ES-I3 (cell line): ENCODE results near the gene HIF1A.
"Not testable (repeated sequence)": the region's sequence is repeated elsewhere in the genome, so short reads cannot be mapped to it uniquely, and the experiment has no call there.

Experiments
- H3K36me3 ChIP-seq: 2 replicates; pipeline ENCODE4 v1.6.1; 2013; ENCODE audit warnings: mild to moderate bottlenecking, low read length, control low read depth, moderate library complexity; ENCODE audit not compliant: insufficient read depth
- H3K4me1 ChIP-seq: 2 replicates; pipeline ENCODE4 v1.6.1; 2013; ENCODE audit warnings: mild to moderate bottlenecking, control low read depth, low read length; ENCODE audit not compliant: insufficient read depth
- H3K9ac ChIP-seq: 2 replicates; pipeline ENCODE4 v1.6.1; 2013; ENCODE audit warnings: low read depth, mild to moderate bottlenecking, low read length, moderate library complexity
- H3K9me3 ChIP-seq: 2 replicates; pipeline ENCODE4 v1.6.1; 2013; ENCODE audit warnings: mild to moderate bottlenecking, low read length, moderate library complexity; ENCODE audit not compliant: control insufficient read depth, insufficient read depth

The HIF1A gene

DNA sequence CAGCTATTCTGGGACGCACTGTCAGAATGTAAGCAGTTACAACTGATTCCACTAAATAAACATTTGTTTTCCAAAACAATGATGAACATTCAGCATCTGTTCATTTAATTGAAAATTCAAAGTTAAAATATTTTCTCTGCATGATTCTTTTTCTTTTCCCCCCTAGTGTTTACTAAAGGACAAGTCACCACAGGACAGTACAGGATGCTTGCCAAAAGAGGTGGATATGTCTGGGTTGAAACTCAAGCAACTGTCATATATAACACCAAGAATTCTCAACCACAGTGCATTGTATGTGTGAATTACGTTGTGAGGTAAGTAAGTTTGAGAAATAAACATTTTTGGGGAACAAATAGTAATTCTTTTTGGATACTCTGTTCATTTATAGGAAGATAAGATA, 38.7 kb downstream of the HIF1A start:
- Histone ChIP-seq H3K9ac (no peak overlapping the region), H3K9me3 (no peaks in the 10 kb centered on the region), H3K4me1 (no peaks in the 10 kb centered on the region), H3K36me3 (peaks cover 31% of the 10 kb centered on the region)

DNA sequence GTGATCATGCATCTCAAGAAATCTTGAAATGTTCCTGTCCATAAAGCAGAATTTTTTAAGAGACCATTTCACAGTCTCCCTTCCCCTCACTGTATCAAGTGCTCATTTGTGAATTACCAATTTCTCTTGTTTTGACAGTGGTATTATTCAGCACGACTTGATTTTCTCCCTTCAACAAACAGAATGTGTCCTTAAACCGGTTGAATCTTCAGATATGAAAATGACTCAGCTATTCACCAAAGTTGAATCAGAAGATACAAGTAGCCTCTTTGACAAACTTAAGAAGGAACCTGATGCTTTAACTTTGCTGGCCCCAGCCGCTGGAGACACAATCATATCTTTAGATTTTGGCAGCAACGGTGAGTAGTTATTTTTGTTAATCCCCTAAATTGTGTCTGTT, 41.4 kb downstream of the HIF1A start:
- no peaks in the 10 kb centered on the region for H3K9me3 ChIP-seq
- H3K9ac ChIP-seq = no peak overlapping the region
- peaks cover 32% of the 10 kb centered on the region for H3K36me3 ChIP-seq
- no peaks in the 10 kb centered on the region for H3K4me1 ChIP-seq

DNA sequence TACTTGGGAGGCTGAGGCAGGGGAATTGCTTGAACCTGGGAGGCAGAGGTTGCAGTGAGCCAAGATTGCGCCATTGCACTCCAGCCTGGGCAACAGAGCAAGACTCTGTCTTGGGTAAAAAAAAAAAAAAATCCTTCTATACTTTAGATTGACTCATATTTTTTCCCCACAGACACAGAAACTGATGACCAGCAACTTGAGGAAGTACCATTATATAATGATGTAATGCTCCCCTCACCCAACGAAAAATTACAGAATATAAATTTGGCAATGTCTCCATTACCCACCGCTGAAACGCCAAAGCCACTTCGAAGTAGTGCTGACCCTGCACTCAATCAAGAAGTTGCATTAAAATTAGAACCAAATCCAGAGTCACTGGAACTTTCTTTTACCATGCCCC, 42.6 kb downstream of the HIF1A start:
- H3K36me3 ChIP-seq = peaks cover 38% of the 10 kb centered on the region

DNA sequence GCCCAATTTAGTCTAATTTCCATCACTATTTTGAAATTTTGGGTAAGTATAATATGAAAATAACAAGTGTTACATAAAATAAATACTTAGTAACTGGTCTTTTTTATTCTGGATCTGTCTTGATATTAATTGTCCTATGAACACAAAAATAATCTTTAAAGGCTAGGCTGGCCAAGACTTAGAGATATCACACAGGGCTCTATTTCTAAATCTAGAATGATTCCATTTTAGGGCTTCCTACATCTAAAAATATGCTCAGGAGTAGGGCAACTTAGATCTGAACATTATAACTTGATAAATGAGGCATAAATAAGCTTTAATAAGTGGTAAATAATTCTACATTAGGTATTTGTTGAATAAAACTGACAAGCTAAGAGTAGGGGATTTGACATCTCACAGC, 43.8 kb downstream of the HIF1A start:
- Histone ChIP-seq H3K9ac (no peak overlapping the region), H3K36me3 (peaks cover 34% of the 10 kb centered on the region), H3K4me1 (no peaks in the 10 kb centered on the region), H3K9me3 (no peaks in the 10 kb centered on the region)

More for the DNA sequence above, 42.6 kb downstream of the HIF1A start:
- no peak overlapping the region for H3K9ac ChIP-seq
- no peaks in the 10 kb centered on the region for H3K9me3 ChIP-seq
- no peaks in the 10 kb centered on the region for H3K4me1 ChIP-seq

DNA sequence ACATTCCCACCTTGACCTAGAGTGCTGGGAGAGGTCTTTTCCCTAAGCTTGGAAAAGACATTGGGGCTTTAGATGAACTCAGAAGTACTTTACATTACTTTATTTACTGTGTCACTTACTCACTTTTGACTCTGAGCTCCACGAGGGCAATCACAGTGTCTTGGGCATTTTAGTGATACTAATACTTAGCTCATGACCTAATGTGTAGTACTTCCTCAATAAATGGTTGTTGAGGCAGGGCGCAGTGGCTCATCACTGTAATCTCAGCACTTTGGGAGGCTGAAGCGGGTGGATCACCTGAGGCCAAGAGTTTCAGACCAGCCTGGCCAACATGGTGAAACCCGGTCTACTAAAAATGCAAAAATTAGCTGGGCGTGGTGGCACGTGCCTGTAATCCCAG, 47.1 kb downstream of the HIF1A start:
- Histone ChIP-seq H3K9ac (no peak overlapping the region), H3K36me3 (peaks cover 31% of the 10 kb centered on the region), H3K9me3 (no peaks in the 10 kb centered on the region), H3K4me1 (no peaks in the 10 kb centered on the region)

DNA sequence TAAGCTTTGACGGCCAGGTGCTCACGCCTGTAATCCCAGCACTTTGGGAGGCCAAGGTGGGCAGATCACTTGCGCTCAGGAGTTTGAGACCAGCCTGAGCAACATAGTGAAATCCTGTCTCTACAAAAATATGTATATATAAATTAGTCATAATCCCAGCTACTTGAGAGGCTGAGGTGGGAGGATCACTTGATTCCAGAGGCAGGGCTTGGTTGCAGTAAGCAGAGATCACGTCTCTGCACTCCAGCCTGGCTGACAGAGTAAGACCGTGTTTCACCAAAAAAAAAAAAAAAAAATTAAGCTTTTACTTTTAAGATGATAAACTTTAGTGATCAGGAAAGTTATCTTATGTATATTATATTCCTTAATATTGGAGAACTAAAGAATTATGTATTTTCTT, 48.9 kb downstream of the HIF1A start:
- Histone ChIP-seq H3K4me1 (no peaks in the 10 kb centered on the region), H3K36me3 (peaks cover 19% of the 10 kb centered on the region), H3K9ac (no peak overlapping the region), H3K9me3 (no peaks in the 10 kb centered on the region)

DNA sequence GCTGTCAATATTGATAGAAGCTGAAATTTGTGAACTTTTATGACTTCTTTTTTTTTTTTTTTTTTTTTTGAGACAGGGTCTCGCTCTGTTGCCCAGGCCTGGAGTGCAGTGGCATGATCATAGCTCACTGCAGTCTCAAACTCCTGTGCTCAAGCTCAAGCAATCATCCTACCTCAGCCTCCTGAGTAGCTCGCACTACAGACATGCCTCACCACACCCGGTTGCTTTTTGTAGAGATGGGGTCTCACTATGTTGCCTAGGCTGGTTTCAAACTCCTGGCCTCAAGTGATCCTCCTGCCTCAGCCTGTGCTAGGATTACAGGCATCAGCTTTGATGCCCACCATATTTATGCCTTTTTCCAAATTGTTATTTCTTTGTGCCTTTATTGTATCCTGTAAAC, 51.0 kb downstream of the HIF1A start:
- H3K36me3 ChIP-seq = peaks cover 11% of the 10 kb centered on the region
- not testable (repeated sequence) for H3K9me3 ChIP-seq, H3K9ac ChIP-seq, H3K4me1 ChIP-seq

DNA sequence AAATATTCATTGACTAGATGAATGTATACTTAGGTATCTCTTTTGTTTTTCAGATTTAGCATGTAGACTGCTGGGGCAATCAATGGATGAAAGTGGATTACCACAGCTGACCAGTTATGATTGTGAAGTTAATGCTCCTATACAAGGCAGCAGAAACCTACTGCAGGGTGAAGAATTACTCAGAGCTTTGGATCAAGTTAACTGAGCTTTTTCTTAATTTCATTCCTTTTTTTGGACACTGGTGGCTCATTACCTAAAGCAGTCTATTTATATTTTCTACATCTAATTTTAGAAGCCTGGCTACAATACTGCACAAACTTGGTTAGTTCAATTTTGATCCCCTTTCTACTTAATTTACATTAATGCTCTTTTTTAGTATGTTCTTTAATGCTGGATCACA, 51.6 kb downstream of the HIF1A start:
- Histone ChIP-seq H3K4me1 (no peaks in the 10 kb centered on the region), H3K36me3 (peaks cover 11% of the 10 kb centered on the region), H3K9ac (no peak overlapping the region), H3K9me3 (no peaks in the 10 kb centered on the region)

DNA sequence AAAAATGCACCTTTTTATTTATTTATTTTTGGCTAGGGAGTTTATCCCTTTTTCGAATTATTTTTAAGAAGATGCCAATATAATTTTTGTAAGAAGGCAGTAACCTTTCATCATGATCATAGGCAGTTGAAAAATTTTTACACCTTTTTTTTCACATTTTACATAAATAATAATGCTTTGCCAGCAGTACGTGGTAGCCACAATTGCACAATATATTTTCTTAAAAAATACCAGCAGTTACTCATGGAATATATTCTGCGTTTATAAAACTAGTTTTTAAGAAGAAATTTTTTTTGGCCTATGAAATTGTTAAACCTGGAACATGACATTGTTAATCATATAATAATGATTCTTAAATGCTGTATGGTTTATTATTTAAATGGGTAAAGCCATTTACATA, 52.0 kb downstream of the HIF1A start:
- Histone ChIP-seq H3K9ac (no peak overlapping the region), H3K4me1 (no peaks in the 10 kb centered on the region), H3K9me3 (no peaks in the 10 kb centered on the region), H3K36me3 (peaks cover 7% of the 10 kb centered on the region)

DNA sequence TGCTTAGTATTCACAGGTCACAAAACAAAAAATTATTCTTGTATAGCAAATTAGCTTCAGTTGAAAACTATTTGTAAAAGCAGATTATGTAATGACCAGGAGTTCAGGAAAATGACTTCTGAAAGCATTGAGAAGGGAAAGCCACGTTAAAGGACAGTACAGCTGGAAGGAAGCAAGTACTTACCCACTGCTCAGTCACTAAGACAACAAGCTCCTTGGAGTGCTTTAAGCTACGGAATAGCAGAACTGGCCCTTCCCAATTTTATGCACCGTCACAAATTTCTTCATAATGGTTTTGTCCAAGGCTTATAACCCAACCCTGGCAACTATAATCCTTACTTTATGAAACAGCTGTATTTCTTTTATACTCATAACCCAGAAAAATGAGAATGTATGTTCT, 54.0 kb downstream of the HIF1A start:
- Histone ChIP-seq H3K36me3 (peaks cover 5% of the 10 kb centered on the region; the same call in 1 of the 2 replicates), H3K9ac (no peak overlapping the region), H3K4me1 (no peaks in the 10 kb centered on the region; the same call in 1 of the 2 replicates), H3K9me3 (no peaks in the 10 kb centered on the region)

DNA sequence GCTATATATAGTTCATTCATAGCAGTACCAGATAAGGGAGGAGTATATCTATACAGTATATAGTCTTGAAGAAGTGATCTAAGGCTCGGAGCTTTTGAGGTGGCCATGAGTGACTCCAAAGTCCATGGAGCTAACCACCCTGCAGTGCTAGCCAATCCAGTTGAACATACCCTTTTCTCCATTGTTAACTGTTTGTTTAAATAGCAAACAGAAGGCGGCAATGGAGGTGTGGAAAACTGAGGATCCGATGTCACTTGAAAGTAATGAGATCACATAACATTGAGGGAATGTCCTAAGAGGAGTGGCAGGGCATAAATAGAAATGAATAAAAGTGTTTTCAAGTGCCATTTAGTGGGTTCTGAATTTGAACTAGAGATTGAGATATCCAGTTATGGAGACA, 54.6 kb downstream of the HIF1A start:
- H3K9ac ChIP-seq = no peak overlapping the region
- H3K9me3 ChIP-seq = no peaks in the 10 kb centered on the region
- peaks cover under 1% of the 10 kb centered on the region; the same call in 1 of the 2 replicates for H3K4me1 ChIP-seq
- H3K36me3 ChIP-seq = peaks cover 5% of the 10 kb centered on the region; the same call in 1 of the 2 replicates

DNA sequence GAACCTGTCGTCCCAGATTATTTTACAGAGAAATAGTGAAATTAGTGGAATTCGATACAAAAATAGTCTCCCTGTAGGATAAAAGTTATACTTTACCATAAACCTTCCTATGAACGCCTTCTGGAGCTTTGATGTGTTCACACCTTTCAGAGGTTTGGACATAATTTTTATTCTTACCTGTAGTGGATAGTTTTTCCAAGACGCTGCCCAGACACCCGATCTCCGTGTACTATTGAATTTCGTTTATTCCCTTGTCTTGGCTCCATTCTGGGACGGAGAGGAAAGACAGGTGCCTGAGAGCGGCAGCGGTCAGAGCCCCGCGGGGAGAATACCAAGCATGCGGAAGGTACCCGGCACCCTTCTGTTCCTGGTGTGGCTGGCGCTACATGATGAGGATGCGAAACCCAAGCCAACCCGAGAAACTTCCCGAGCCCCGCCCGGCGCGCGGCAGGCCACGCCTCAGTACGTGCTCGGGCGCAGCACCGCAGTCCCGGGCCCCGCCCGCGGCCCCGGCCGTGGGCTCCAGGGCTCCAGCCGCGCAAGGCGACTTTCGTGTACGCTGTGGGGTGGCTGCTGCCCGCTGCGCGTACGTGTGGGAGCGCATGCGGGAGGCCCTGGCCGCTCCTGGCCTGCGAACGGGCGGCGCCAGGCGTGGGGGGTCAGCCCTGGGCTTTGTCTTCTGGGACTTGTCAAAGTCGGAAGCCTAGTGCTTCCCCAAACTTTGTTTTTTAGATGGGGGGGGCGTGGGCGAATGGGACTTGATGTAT, 55.6 kb downstream of the HIF1A start:
- peaks cover 2% of the 10 kb centered on the region; the same call in 1 of the 2 replicates for H3K4me1 ChIP-seq
- H3K9me3 ChIP-seq = no peaks in the 10 kb centered on the region; the same call in 1 of the 2 replicates
- H3K9ac ChIP-seq = peak overlapping the region; percentile 46; the same call in 1 of the 2 replicates
- peaks cover 5% of the 10 kb centered on the region; the same call in 1 of the 2 replicates for H3K36me3 ChIP-seq

DNA sequence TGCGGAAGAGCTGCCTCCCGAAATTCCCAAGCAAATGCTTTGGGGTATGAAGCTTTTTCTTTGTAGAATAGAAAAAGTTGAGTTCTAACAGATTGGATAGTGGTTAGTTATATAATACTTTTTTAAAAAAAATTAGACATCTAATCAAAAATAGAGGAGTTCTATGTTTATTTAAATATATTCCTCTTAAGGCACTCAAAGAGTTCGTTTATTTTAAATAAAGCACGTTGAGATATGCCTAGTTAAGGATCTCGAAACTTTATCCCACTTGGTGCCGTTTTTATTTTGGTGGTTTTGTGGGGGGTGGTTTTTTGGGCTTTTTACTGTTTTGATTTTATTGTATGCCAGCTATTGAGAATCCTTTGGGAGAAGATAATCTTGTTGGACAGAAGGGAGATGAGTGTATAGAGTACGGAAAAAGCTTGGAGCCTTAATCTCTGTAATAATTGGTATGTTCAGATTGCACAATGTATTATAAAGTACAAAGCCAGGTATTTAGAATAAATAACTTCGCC, 56.2 kb downstream of the HIF1A start:
- Histone ChIP-seq H3K9ac (peak overlapping the region; percentile 46; the same call in 1 of the 2 replicates), H3K4me1 (peaks cover 2% of the 10 kb centered on the region; the same call in 1 of the 2 replicates), H3K9me3 (no peaks in the 10 kb centered on the region; the same call in 1 of the 2 replicates), H3K36me3 (peaks cover 3% of the 10 kb centered on the region; the same call in 1 of the 2 replicates)

DNA sequence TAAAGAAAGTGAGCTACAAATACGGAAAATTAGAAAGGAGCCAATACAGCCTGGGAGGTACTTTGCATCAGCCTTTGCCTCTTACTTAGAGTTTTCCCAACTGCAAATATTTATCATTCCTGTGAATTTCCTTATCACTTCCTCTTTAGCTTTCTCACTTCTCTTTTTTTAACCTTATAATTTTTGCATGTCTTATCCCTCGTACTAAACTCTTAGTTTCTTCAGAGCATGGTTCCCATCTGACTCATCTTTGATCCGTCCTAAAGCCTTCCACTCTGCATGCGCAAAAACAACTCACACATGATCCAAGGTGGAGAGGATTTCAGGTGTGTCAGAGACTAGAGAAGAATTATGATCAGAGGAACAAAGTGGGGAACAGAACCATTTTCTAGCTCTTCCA, 57.3 kb downstream of the HIF1A start:
- no peaks in the 10 kb centered on the region for H3K36me3 ChIP-seq
- H3K9me3 ChIP-seq = no peaks in the 10 kb centered on the region; the same call in 1 of the 2 replicates
- H3K4me1 ChIP-seq = peaks cover 2% of the 10 kb centered on the region; the same call in 1 of the 2 replicates
- no peak overlapping the region for H3K9ac ChIP-seq

DNA sequence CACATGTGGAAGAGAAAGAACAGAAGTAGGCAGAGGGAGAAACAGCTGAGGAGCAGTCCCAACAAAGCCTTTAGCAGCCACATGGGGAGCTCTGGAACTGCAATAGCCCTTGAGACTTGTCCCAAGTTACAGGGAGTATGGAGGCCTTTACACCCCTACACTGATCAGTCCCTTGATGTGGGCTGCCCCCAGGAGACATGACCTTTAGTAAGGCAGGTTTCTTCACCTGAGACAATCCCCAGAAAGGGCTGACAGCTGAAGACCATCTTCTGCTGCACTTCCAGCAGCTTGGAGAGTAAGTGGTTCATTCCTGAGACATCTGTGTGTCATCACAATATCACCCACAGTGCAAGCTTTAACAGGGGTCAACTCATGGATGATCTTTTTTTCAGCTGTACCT, 58.3 kb downstream of the HIF1A start:
- H3K4me1 ChIP-seq = peaks cover 2% of the 10 kb centered on the region; the same call in 1 of the 2 replicates
- no peak overlapping the region for H3K9ac ChIP-seq
- no peaks in the 10 kb centered on the region for H3K36me3 ChIP-seq
- no peaks in the 10 kb centered on the region; the same call in 1 of the 2 replicates for H3K9me3 ChIP-seq
